IMR-90 (cell line): ENCODE data around the gene UGT1A7.

Experiments
- BHLHE40 ChIP-seq: fragments of 150-350 bp; IDR thresholded peaks from 2 replicates; pipeline ENCODE4 v1.6.1; 2016; ENCODE audit warnings: mild to moderate bottlenecking, low read depth, low read length
- CEBPB ChIP-seq: IDR thresholded peaks from 2 replicates; pipeline ENCODE4 v1.6.1; 2012; ENCODE audit warnings: low read depth, low read length, improper control_type of control experiment
- CHD1 ChIP-seq: IDR thresholded peaks from 2 replicates; pipeline ENCODE4 v1.6.1; 2012; ENCODE audit warnings: low read depth, low read length, improper control_type of control experiment
- CTCF ChIP-seq: conservative IDR thresholded peaks from 2 replicates; pipeline ENCODE4 v1.5.1; 2012; ENCODE audit warnings: mild to moderate bottlenecking, low read depth, low read length, improper control_type of control experiment
- POLR2A ChIP-seq: IDR thresholded peaks from 2 replicates; pipeline ENCODE4 v1.6.1; 2012; ENCODE audit warnings: mild to moderate bottlenecking, low read depth, low read length
- RCOR1 ChIP-seq: IDR thresholded peaks from 2 replicates; pipeline ENCODE4 v1.6.1; 2012; ENCODE audit warnings: mild to moderate bottlenecking, low read length, improper control_type of control experiment; ENCODE audit not compliant: insufficient replicate concordance

DNA sequence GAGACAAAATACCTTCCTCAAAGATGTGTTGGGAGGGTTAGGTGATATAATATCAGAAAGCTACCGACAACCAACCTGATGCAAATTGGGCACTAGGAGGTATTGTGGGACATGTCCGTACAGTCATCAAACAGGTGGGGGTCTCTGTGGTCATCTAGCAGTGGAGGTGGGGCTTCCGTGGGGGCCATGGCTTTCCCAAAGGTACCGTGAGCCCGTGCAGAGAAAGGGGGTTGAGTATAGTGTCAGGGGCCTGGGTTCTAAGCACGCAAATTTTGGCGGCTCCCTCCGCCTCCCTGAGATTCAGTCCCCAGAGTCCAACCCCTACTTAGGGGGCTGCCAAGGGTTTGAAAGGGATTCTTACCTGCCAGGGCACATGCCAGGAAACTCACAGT, 140.0 kb downstream of the UGT1A7 start:
- TF ChIP-seq CTCF (no peak), BHLHE40 (no peak), POLR2A (no peak), CEBPB (no peak), CHD1 (no peak), RCOR1 (no peak)
